ENCODE data around the gene RAD9A. TPM values are rescaled to one million over a fixed set of nuclear protein-coding genes. Genes with fewer than 3 reads are reported as not detected.

Gene RAD9A
- total and polyA plus RNA-seq, 2 of the 4 experiments (the other 2 are of a cell fraction), result 2.0 to 10.3 TPM

DNA sequence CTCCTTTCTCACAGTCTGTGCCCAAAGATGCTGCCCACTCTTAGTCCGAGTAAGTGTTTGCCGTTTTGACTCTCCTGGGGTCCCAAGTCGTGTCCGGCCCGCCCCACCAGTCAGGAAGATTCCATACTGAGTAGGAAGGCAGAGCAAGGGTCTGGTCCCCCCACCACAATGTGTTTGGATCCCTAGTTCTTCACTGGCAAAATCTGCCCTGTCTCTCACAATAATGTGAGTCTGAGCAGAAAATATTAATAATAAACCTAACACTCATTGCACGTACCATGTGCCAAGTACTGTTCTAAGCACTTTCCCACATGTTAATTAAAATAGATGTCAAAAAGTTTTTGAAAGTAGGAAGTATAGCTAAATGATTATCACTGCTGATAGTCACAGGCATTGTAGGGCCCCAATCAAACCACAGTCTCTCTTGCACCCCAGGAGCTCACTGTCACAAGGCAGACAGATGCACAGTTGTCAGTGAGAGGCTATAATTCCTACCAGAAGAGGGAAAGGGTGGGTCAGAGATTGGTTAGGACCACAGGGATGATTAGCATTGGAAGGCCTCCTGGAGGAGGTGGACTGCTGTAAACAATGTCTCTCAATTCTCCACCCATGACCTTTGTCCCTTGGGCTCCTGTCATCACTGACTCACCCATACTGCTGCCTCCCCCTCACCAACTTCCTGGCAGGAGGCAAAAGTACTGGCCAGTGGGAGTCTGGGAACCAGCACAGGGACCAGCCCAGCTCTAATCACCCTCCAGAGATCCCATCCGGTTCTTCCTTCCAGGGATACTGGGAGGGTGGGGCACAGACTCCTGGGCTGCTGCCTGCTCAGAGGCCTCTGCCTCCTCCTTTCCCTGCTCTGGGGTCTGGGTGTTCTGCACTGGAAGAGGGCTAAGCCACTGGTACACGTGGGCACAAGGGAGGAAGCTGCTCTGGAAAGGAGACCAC lies 37.4 kb upstream of the RAD9A start:
- CTCF ChIA-PET, result interaction anchor here (1.0 to 10.1 kb wide), 3 partner anchors 8 to 25 kb away, joined by 4 to 128 read pairs (median 11); no protein-coding TSS in a partner anchor
- peaks cover 6% of the 10 kb centered on the region for H4K20me1 ChIP-seq (ENCODE audit: insufficient read depth, low read length)
- DNase-seq (peak; percentile 98), ATAC-seq (ENCODE audit: low read depth) (peak; percentile 53)
- dilution Hi-C loops (cut with HindIII; ENCODE audit: low sequenced_read_pairs, unreplicated experiment), result no loop called here
- H3K36me3 ChIP-seq (ENCODE audit: control insufficient read depth, insufficient read depth, low read length), result peaks cover 3% of the 10 kb centered on the region; the same call in 1 of the 2 replicates
- no peaks in the 10 kb centered on the region for H3K27me3 ChIP-seq (ENCODE audit: control insufficient read depth, insufficient read depth, low read length)
- peak overlapping the region; percentile 97 for H2BK5ac ChIP-seq (ENCODE audit: low read depth, low read length, poor library complexity, severe bottlenecking)
- H3K56ac ChIP-seq (ENCODE audit: extremely low read depth, insufficient read depth, low read length), result peak overlapping the region; percentile 91
- WGBS, 2 experiments (ENCODE audit: extremely low coverage in 2 of 2, insufficient read length in 1 of 2), result no CpG with 5 or more reads among the region's 8 CpGs
- peak overlapping the region; percentile 99 for H2AK9ac ChIP-seq (replicated peaks; ENCODE audit: low read depth, low read length, poor library complexity)
- POLR2A ChIA-PET (ENCODE audit: unreplicated experiment), result interaction anchor here (0.5 to 1.5 kb wide), 3 partner anchors 10 to 40 kb away, joined by 3 to 5 read pairs (median 3); partner anchors contain the start of gene RAD9A
- peak overlapping the region; percentile 88 for H2BK20ac ChIP-seq (ENCODE audit: low read depth, low read length)
- peak overlapping the region; percentile 93 for H2AFZ ChIP-seq (replicated peaks; ENCODE audit: low read length, poor library complexity)
- H3K4ac ChIP-seq (ENCODE audit: low read depth, low read length), result peak overlapping the region; percentile 99
- peaks cover 42% of the 10 kb centered on the region for H3K4me1 ChIP-seq (ENCODE audit: control insufficient read depth, insufficient read depth, low read length)
- peaks cover 23% of the 10 kb centered on the region for H3K9me1 ChIP-seq (ENCODE audit: insufficient read depth, low read length)
- H3K14ac ChIP-seq (replicated peaks; ENCODE audit: low read depth, low read length), result peak overlapping the region; percentile 90
- no TSS peak for BruUV-seq (replicated peaks)
- in situ Hi-C loops (cut with MboI; ENCODE audit: low sequenced_read_pairs), result no loop called here
- H2BK120ac ChIP-seq (ENCODE audit: low read depth, low read length), result peak overlapping the region; percentile 95
- peak overlapping the region; percentile 54 for H3K4me2 ChIP-seq (ENCODE audit: low read depth, low read length)
- peak overlapping the region; percentile 91 for H3K27ac ChIP-seq (ENCODE audit: insufficient read depth, low read length)
- H4K8ac ChIP-seq (ENCODE audit: low read depth in 2 of 2, low read length in 2 of 2), result peak overlapping the region; percentile 77 to 98
- H3K9ac ChIP-seq (ENCODE audit: low read depth, low read length), result peak overlapping the region; percentile 65
- H3K79me1 ChIP-seq (ENCODE audit: low read depth in 1 of 2, low read length in 2 of 2), result peaks cover 7 to 56% of the 10 kb centered on the region in 2 experiments; a peak in 3 of 4 replicates
- H2AK5ac ChIP-seq (ENCODE audit: low read depth, low read length), result peak overlapping the region; percentile 99
- peak overlapping the region; percentile 85 for H4K5ac ChIP-seq (ENCODE audit: low read depth, low read length)
- H4K91ac ChIP-seq (ENCODE audit: insufficient read depth, low read depth, low read length), result peak overlapping the region; percentile 98
- intact Hi-C loops (cut with micrococcal nuclease), result no loop called here
- peak overlapping the region; percentile 88 for H2BK15ac ChIP-seq (ENCODE audit: low read depth, low read length)
- peak overlapping the region; percentile 68 for H3K18ac ChIP-seq (ENCODE audit: low read depth, low read length)
- H3K4me3 ChIP-seq (ENCODE audit: insufficient read depth, low read depth, low read length), result peak overlapping the region; percentile 37
- H3K23ac ChIP-seq (ENCODE audit: low read depth, low read length), result peak overlapping the region; percentile 93
- no peaks in the 10 kb centered on the region for H3K9me3 ChIP-seq (ENCODE audit: control insufficient read depth, insufficient read depth, low read length)
- TF ChIP-seq CHD1 (IDR thresholded peaks at IDR 0.05; ENCODE audit: low read depth, low read length) (no peak), BHLHE40 (IDR thresholded peaks at IDR 0.05; ENCODE audit: low read depth, low read length) (0 out of 2 replicates have a peak, but pooled peaks have one; percentile 40), MXI1 (IDR thresholded peaks at IDR 0.05; ENCODE audit: borderline replicate concordance, low read depth, low read length) (no peak), MAFK (IDR thresholded peaks at IDR 0.05; ENCODE audit: low read depth, low read length) (no peak), RFX5 (IDR thresholded peaks at IDR 0.05; ENCODE audit: low read depth, low read length) (no peak), NFE2L2 (IDR thresholded peaks at IDR 0.05; ENCODE audit: low read depth, low read length) (no peak), RAD21 (IDR thresholded peaks at IDR 0.05; ENCODE audit: low read length) (no peak; the same call in 1 of the 2 replicates), MAZ (IDR thresholded peaks at IDR 0.05; ENCODE audit: borderline replicate concordance, low read depth, low read length) (peak; percentile 66; the same call in 1 of the 2 replicates), FOS (IDR thresholded peaks at IDR 0.05; ENCODE audit: low read depth, low read length) (peak; percentile 91), CEBPB (IDR thresholded peaks at IDR 0.05; ENCODE audit: low read depth, low read length) (no peak), SMC3 (IDR thresholded peaks at IDR 0.05; ENCODE audit: low read depth, low read length) (peak; percentile 17; the same call in 1 of the 2 replicates), RCOR1 (IDR thresholded peaks at IDR 0.05; ENCODE audit: insufficient replicate concordance, low read length) (no peak), POLR2A (IDR thresholded peaks at IDR 0.05; ENCODE audit: low read depth, low read length) (peak; percentile 15; the same call in 1 of the 2 replicates)
- TF ChIP-seq, protein P1, sequence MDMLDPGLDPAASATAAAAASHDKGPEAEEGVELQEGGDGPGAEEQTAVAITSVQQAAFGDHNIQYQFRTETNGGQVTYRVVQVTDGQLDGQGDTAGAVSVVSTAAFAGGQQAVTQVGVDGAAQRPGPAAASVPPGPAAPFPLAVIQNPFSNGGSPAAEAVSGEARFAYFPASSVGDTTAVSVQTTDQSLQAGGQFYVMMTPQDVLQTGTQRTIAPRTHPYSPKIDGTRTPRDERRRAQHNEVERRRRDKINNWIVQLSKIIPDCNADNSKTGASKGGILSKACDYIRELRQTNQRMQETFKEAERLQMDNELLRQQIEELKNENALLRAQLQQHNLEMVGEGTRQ (IDR thresholded peaks at IDR 0.05; ENCODE audit: low read depth, low read length), result no peak
- TF ChIP-seq, protein P2, sequence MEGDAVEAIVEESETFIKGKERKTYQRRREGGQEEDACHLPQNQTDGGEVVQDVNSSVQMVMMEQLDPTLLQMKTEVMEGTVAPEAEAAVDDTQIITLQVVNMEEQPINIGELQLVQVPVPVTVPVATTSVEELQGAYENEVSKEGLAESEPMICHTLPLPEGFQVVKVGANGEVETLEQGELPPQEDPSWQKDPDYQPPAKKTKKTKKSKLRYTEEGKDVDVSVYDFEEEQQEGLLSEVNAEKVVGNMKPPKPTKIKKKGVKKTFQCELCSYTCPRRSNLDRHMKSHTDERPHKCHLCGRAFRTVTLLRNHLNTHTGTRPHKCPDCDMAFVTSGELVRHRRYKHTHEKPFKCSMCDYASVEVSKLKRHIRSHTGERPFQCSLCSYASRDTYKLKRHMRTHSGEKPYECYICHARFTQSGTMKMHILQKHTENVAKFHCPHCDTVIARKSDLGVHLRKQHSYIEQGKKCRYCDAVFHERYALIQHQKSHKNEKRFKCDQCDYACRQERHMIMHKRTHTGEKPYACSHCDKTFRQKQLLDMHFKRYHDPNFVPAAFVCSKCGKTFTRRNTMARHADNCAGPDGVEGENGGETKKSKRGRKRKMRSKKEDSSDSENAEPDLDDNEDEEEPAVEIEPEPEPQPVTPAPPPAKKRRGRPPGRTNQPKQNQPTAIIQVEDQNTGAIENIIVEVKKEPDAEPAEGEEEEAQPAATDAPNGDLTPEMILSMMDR (conservative IDR thresholded peaks at IDR 0.05; ENCODE audit: low read depth, low read length), result peak; percentile 41
